ENCODE results near the gene CHD5. TPM values are rescaled to one million over a fixed set of nuclear protein-coding genes. Genes with fewer than 3 reads are reported as not detected.

CHD5 gene
- total and polyA plus RNA-seq, 2 of the 4 experiments (the other 2 are of a cell fraction) = under 0.01 to 0.09 TPM

DNA sequence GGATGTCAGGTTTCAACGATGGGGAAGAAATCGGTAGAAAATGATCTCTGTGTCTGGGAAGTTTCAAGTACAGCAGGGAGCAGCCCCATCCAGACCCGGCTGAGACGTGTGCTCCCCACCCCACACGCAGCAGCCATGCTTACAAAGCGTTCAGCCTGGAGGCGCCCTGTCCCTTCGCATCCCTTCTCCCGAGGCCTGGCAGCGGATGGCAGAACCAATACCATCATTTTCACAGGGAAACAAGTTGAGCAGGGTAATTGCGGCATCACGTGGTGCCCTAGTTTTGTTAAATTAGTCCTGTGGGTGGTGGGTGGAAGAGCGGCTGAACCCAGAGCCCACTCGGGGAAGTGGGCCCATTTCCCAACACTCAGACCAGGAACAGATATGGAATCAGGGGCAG, 110.5 kb downstream of the CHD5 start:
- 80% methylated on average over 2 of the region's 14 CpGs; no CpG with 5 or more reads in 1 of the 2 experiments for whole genome bisulfite sequencing, 2 experiments (ENCODE audit: extremely low coverage in 2 of 2, insufficient read length in 1 of 2)
- H2BK20ac ChIP-seq (ENCODE audit: low read depth, low read length) = no peak overlapping the region
- H3K79me1 ChIP-seq (ENCODE audit: low read depth in 1 of 2, low read length in 2 of 2) = no peaks in the 10 kb centered on the region
- no peak overlapping the region for H3K4me2 ChIP-seq (ENCODE audit: low read depth, low read length)
- H4K8ac ChIP-seq (ENCODE audit: low read depth in 2 of 2, low read length in 2 of 2) = no peak overlapping the region
- H2BK120ac ChIP-seq (ENCODE audit: low read depth, low read length) = no peak overlapping the region
- H4K91ac ChIP-seq (ENCODE audit: insufficient read depth, low read depth, low read length) = no peak overlapping the region
- no peak overlapping the region for H2AK5ac ChIP-seq (ENCODE audit: low read depth, low read length)
- DNase-seq = no peak
- no peak overlapping the region for H3K4ac ChIP-seq (ENCODE audit: low read depth, low read length)
- H3K14ac ChIP-seq (replicated peaks; ENCODE audit: low read depth, low read length) = no peak overlapping the region
- H4K20me1 ChIP-seq (ENCODE audit: insufficient read depth, low read length) = no peaks in the 10 kb centered on the region
- no peaks in the 10 kb centered on the region for H3K36me3 ChIP-seq (ENCODE audit: control insufficient read depth, insufficient read depth, low read length)
- BruUV-seq (replicated peaks) = no TSS peak
- H4K5ac ChIP-seq (ENCODE audit: low read depth, low read length) = no peak overlapping the region
- no peak overlapping the region for H3K4me3 ChIP-seq (ENCODE audit: insufficient read depth, low read depth, low read length)
- intact Hi-C loops (cut with micrococcal nuclease) = no loop called here
- in situ Hi-C loops (cut with MboI; ENCODE audit: low sequenced_read_pairs) = no loop called here
- no peak overlapping the region for H3K56ac ChIP-seq (ENCODE audit: extremely low read depth, insufficient read depth, low read length)
- H2AFZ ChIP-seq (replicated peaks; ENCODE audit: low read length, poor library complexity) = no peak overlapping the region
- TF ChIP-seq BHLHE40 (IDR thresholded peaks at IDR 0.05; ENCODE audit: low read depth, low read length) (no peak), CHD1 (IDR thresholded peaks at IDR 0.05; ENCODE audit: low read depth, low read length) (no peak), RCOR1 (IDR thresholded peaks at IDR 0.05; ENCODE audit: insufficient replicate concordance, low read length) (no peak), POLR2A (IDR thresholded peaks at IDR 0.05; ENCODE audit: low read depth, low read length) (no peak), SMC3 (IDR thresholded peaks at IDR 0.05; ENCODE audit: low read depth, low read length) (no peak), CEBPB (IDR thresholded peaks at IDR 0.05; ENCODE audit: low read depth, low read length) (no peak), MAFK (IDR thresholded peaks at IDR 0.05; ENCODE audit: low read depth, low read length) (no peak), MAZ (IDR thresholded peaks at IDR 0.05; ENCODE audit: borderline replicate concordance, low read depth, low read length) (no peak), RAD21 (IDR thresholded peaks at IDR 0.05; ENCODE audit: low read length) (no peak), NFE2L2 (IDR thresholded peaks at IDR 0.05; ENCODE audit: low read depth, low read length) (no peak), RFX5 (IDR thresholded peaks at IDR 0.05; ENCODE audit: low read depth, low read length) (no peak), MXI1 (IDR thresholded peaks at IDR 0.05; ENCODE audit: borderline replicate concordance, low read depth, low read length) (no peak), FOS (IDR thresholded peaks at IDR 0.05; ENCODE audit: low read depth, low read length) (no peak)
- TF ChIP-seq, protein P1, sequence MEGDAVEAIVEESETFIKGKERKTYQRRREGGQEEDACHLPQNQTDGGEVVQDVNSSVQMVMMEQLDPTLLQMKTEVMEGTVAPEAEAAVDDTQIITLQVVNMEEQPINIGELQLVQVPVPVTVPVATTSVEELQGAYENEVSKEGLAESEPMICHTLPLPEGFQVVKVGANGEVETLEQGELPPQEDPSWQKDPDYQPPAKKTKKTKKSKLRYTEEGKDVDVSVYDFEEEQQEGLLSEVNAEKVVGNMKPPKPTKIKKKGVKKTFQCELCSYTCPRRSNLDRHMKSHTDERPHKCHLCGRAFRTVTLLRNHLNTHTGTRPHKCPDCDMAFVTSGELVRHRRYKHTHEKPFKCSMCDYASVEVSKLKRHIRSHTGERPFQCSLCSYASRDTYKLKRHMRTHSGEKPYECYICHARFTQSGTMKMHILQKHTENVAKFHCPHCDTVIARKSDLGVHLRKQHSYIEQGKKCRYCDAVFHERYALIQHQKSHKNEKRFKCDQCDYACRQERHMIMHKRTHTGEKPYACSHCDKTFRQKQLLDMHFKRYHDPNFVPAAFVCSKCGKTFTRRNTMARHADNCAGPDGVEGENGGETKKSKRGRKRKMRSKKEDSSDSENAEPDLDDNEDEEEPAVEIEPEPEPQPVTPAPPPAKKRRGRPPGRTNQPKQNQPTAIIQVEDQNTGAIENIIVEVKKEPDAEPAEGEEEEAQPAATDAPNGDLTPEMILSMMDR (conservative IDR thresholded peaks at IDR 0.05; ENCODE audit: low read depth, low read length) = no peak
- H3K27ac ChIP-seq (ENCODE audit: insufficient read depth, low read length) = no peak overlapping the region
- H3K4me1 ChIP-seq (ENCODE audit: control insufficient read depth, insufficient read depth, low read length) = no peaks in the 10 kb centered on the region
- H3K27me3 ChIP-seq (ENCODE audit: control insufficient read depth, insufficient read depth, low read length) = peaks cover 8% of the 10 kb centered on the region; the same call in 1 of the 2 replicates
- peak overlapping the region; percentile 50 for H2AK9ac ChIP-seq (replicated peaks; ENCODE audit: low read depth, low read length, poor library complexity)
- H3K9me3 ChIP-seq (ENCODE audit: control insufficient read depth, insufficient read depth, low read length) = no peaks in the 10 kb centered on the region
- H2BK15ac ChIP-seq (ENCODE audit: low read depth, low read length) = no peak overlapping the region
- dilution Hi-C loops (cut with HindIII; ENCODE audit: low sequenced_read_pairs, unreplicated experiment) = no loop called here
- no peak overlapping the region for H3K9ac ChIP-seq (ENCODE audit: low read depth, low read length)
- ATAC-seq (ENCODE audit: low read depth) = no peak
- no peaks in the 10 kb centered on the region for H3K9me1 ChIP-seq (ENCODE audit: insufficient read depth, low read length)
- no peak overlapping the region for H2BK5ac ChIP-seq (ENCODE audit: low read depth, low read length, poor library complexity, severe bottlenecking)
- ChIA-PET POLR2A (ENCODE audit: unreplicated experiment) (no interaction called here), CTCF (no interaction called here)
- no peak overlapping the region for H3K18ac ChIP-seq (ENCODE audit: low read depth, low read length)
- H3K23ac ChIP-seq (ENCODE audit: low read depth, low read length) = no peak overlapping the region

All from IMR-90 (cell line).